Cardiac muscle cell (in vitro differentiated cells and primary cell): ENCODE measurements around the gene RNU6-8. TPM values are rescaled to one million over a fixed set of nuclear protein-coding genes. Genes with fewer than 3 reads are reported as not detected.

Experiments
- DNase-seq, 2 donors: peaks; one replicate each; pipeline versions ENCODE4 v3.0.0 to v3.0.0-alpha.2; 2010 to 2017; ENCODE audit warnings: low read depth in 1 of 2, low spot score in 1 of 2
- H3K27ac ChIP-seq: fragments of 200-600 bp; sonication (generic); 2 replicates; pipeline ENCODE4 v1.5.1; 2016
- H3K27me3 ChIP-seq: fragments of 200-600 bp; sonication (generic); 2 replicates; pipeline ENCODE4 v1.6.0; 2016; ENCODE audit warnings: control low read depth
- H3K36me3 ChIP-seq: fragments of 200-600 bp; sonication (generic); 2 replicates; pipeline ENCODE4 v1.5.1; 2016; ENCODE audit warnings: control low read depth
- H3K4me1 ChIP-seq: fragments of 200-600 bp; sonication (generic); 2 replicates; pipeline ENCODE4 v1.8.1; 2017; ENCODE audit warnings: low read depth, mild to moderate bottlenecking, mixed run types
- H3K4me3 ChIP-seq: fragments of 200-600 bp; sonication (generic); 2 replicates; pipeline ENCODE4 v1.5.1; 2016; ENCODE audit warnings: mild to moderate bottlenecking
- H3K9me3 ChIP-seq: fragments of 200-600 bp; sonication (generic); 2 replicates; pipeline ENCODE4 v1.5.1; 2017; ENCODE audit warnings: low read depth, mild to moderate bottlenecking, control low read depth
- polyA plus RNA-seq: library from polyadenylated mRNA; unstranded; fragments of >200 nt; fragmentation: Nextera tagmentation; extraction: Ambion mirVana; gene quantifications from 2 replicates; pipeline ENCODE4 v1.2.1, GENCODE V29; 2016
- total RNA-seq: library from RNA; depleted of rRNA; stranded (reverse); fragments of >200 nt; gene quantifications from 2 replicates; pipeline ENCODE4 v1.2.3, GENCODE V29; 2016
- TF ChIP-seq, protein P1 (sequence below): IDR thresholded peaks from 2 replicates; pipeline ENCODE4 v1.5.1; 2012; ENCODE audit warnings: low read depth, mild to moderate bottlenecking, low read length

RNU6-8 gene
- total and polyA plus RNA-seq, 2 experiments from 2014 or later = not detected

DNA sequence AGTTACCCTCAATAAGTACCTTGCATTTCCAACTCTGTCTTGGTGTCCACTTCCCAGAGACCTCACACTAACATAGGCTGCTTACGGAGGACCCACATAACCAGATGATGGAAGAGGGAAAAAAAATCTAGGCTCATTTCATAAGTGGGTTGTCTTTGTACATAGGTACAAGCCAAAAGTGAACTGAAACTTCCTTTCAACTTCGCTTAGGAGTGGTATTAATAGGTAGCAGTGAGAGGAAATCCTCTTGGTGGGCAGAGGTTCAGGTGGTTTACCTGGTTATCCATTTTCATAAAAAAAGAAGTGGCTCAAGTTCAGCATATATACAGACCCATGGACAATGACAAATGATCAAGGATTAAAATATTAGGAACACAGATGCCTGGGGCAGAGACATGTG lies 37.0 kb downstream of the RNU6-8 start:
- Histone ChIP-seq H3K4me1 (no peaks in the 10 kb centered on the region), H3K9me3 (no peaks in the 10 kb centered on the region), H3K4me3 (no peak overlapping the region), H3K27me3 (no peaks in the 10 kb centered on the region), H3K36me3 (no peaks in the 10 kb centered on the region), H3K27ac (no peak overlapping the region)
- DNase-seq = no peak
- TF ChIP-seq, protein P1, sequence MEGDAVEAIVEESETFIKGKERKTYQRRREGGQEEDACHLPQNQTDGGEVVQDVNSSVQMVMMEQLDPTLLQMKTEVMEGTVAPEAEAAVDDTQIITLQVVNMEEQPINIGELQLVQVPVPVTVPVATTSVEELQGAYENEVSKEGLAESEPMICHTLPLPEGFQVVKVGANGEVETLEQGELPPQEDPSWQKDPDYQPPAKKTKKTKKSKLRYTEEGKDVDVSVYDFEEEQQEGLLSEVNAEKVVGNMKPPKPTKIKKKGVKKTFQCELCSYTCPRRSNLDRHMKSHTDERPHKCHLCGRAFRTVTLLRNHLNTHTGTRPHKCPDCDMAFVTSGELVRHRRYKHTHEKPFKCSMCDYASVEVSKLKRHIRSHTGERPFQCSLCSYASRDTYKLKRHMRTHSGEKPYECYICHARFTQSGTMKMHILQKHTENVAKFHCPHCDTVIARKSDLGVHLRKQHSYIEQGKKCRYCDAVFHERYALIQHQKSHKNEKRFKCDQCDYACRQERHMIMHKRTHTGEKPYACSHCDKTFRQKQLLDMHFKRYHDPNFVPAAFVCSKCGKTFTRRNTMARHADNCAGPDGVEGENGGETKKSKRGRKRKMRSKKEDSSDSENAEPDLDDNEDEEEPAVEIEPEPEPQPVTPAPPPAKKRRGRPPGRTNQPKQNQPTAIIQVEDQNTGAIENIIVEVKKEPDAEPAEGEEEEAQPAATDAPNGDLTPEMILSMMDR = no peak

Other genes starting within 250 kb of the RNU6-8 start
- gene ARHGAP5, start 126.0 kb downstream of the RNU6-8 start, total RNA-seq = 63.0 and 77.5 TPM in 2 replicates
- 12.9 and 26.6 TPM in 2 replicates for gene ARHGAP5, start 126.0 kb downstream of the RNU6-8 start, polyA plus RNA-seq
- not detected in 2 replicates for gene RNU6-7, start 1.2 kb downstream of the RNU6-8 start, total RNA-seq
- gene RNU6-7, start 1.2 kb downstream of the RNU6-8 start, polyA plus RNA-seq = not detected in 2 replicates
- 21.8 and 23.1 TPM in 2 replicates for gene AKAP6, start 126.0 kb upstream of the RNU6-8 start, total RNA-seq
- 9.2 and 11.8 TPM in 2 replicates for gene AKAP6, start 126.0 kb upstream of the RNU6-8 start, polyA plus RNA-seq